ENCODE measurements around the gene ITGB1BP1. TPM values are rescaled to one million over a fixed set of nuclear protein-coding genes. Genes with fewer than 3 reads are reported as not detected.

ITGB1BP1 gene
- total RNA-seq, 1 experiment from 2014 or later = 68.1 TPM

GRCh38 chr2:9416962-9417316 lies 6.4 kb downstream of the ITGB1BP1 start:
- Histone ChIP-seq H3K27ac (no peak overlapping the region), H3F3A (ENCODE audit: insufficient read depth, low read depth) (no peaks in the 10 kb centered on the region; the same call in 1 of the 2 replicates), H3K4me2 (no peak overlapping the region), H3K4me3 (no peak overlapping the region), H2AFZ (no peak overlapping the region), H3K4me1 (replicated peaks; ENCODE audit: insufficient read depth) (peaks cover 4% of the 10 kb centered on the region), H3K9me2 (ENCODE audit: insufficient read depth) (no peaks in the 10 kb centered on the region), H3K36me3 (ENCODE audit: low read depth) (peaks cover 3% of the 10 kb centered on the region; the same call in 1 of the 2 replicates), H3K9me3 (ENCODE audit: insufficient read depth, low read depth) (no peaks in the 10 kb centered on the region), H3K27me3 (ENCODE audit: insufficient read depth, low read depth) (no peaks in the 10 kb centered on the region), H3K79me2 (ENCODE audit: low read depth) (peaks cover 48% of the 10 kb centered on the region), H4K20me1 (ENCODE audit: insufficient read depth) (peaks cover 4% of the 10 kb centered on the region; the same call in 1 of the 2 replicates)
- POLR2A ChIA-PET (ENCODE audit: unreplicated experiment) = no interaction called here
- intact Hi-C loops (cut with micrococcal nuclease; ENCODE audit: unreplicated experiment) = no loop called here
- no peak for DNase-seq
- no peak for TF ChIP-seq CTCF (conservative IDR thresholded peaks at IDR 0.05)
- TF ChIP-seq EZH2 (IDR thresholded peaks at IDR 0.05; ENCODE audit: low read depth) = no peak
- no TSS peak for BruUV-seq (replicated peaks)
- CTCF ChIA-PET = no interaction called here

DNA sequence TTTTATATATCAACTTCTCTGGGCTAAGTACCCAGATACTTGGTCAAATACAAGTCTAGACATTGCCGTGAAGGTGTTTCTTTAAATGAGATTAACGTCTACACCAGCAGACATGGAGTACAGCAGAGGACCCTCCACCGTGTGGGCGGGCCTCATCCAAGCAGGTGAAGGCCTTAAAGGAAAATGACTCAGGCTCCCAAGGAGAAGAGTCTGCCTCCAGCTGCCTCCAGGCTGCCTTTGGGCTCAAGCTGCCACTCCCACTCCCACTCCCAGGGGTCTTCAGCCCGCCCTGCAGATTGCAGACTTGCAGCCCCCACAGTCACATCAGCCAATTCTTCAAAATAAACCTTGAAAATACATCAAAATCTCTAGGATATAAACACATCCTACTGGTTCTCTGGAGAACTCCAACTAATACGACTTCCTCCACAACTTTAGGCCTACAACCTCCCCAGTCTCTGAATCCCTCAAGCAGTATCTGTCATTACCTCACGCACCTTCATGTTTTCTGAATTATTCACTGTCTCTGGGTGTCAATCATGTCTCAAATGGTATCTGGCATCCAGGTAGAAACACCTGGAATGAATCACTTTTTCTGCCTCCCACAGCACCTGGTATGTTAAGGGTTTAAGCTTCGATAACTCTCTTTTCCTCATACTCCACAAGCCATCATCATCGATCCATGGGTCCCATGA lies 6.9 kb downstream of the ITGB1BP1 start:
- H3K27ac ChIP-seq = no peak overlapping the region
- peaks cover 43% of the 10 kb centered on the region for H3K79me2 ChIP-seq (ENCODE audit: low read depth)
- BruUV-seq (replicated peaks) = no TSS peak

DNA sequence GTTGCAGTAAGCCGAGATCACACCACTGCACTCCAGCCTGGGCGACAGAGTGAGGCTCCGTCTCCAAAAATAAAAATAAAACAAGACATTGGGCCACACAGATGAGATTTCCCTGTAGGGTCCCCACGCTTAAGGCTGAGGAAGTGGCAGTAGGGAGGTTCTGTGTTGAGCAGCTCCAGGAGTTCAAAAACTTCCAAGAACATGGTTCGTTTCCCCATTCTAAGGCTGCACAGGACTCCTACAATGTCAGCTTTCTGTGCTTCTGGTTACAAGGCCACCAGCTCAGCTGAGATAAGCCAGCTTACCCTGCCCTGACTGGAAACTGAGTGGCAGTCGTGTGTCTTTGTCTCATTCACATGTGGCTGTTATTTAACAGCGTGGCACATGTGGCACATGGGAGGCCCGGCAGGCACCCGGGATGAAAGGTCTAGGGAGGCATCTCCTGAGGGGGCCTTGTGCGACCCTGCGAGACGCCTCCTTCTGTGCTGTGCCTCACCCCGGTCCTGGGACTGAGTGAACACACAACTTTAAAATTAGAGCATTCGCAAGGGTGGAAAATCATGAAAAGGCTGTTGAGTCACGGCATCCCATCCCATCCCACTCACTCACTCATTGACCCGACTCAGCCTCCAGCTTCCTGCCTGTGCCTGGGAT lies 7.7 kb downstream of the ITGB1BP1 start:
- Histone ChIP-seq H3K4me2 (no peak overlapping the region), H3K4me1 (replicated peaks; ENCODE audit: insufficient read depth) (no peaks in the 10 kb centered on the region), H3K4me3 (no peak overlapping the region), H3K9me3 (ENCODE audit: insufficient read depth, low read depth) (no peaks in the 10 kb centered on the region), H3F3A (ENCODE audit: insufficient read depth, low read depth) (peaks cover 3% of the 10 kb centered on the region; the same call in 1 of the 2 replicates), H4K20me1 (ENCODE audit: insufficient read depth) (peaks cover 4% of the 10 kb centered on the region; the same call in 1 of the 2 replicates), H3K27ac (no peak overlapping the region), H2AFZ (no peak overlapping the region), H3K27me3 (ENCODE audit: insufficient read depth, low read depth) (no peaks in the 10 kb centered on the region), H3K79me2 (ENCODE audit: low read depth) (peaks cover 37% of the 10 kb centered on the region), H3K9me2 (ENCODE audit: insufficient read depth) (no peaks in the 10 kb centered on the region), H3K36me3 (ENCODE audit: low read depth) (peaks cover 10% of the 10 kb centered on the region)
- ChIA-PET POLR2A (ENCODE audit: unreplicated experiment) (no interaction called here), CTCF (no interaction called here)
- no TSS peak for BruUV-seq (replicated peaks)
- intact Hi-C loops (cut with micrococcal nuclease; ENCODE audit: unreplicated experiment) = no loop called here
- no peak for DNase-seq
- TF ChIP-seq CTCF (conservative IDR thresholded peaks at IDR 0.05) (no peak), EZH2 (IDR thresholded peaks at IDR 0.05; ENCODE audit: low read depth) (no peak)

More for the DNA sequence above, 6.9 kb downstream of the ITGB1BP1 start:
- H4K20me1 ChIP-seq (ENCODE audit: insufficient read depth) = peaks cover 4% of the 10 kb centered on the region; the same call in 1 of the 2 replicates
- H3F3A ChIP-seq (ENCODE audit: insufficient read depth, low read depth) = no peaks in the 10 kb centered on the region; the same call in 1 of the 2 replicates
- DNase-seq = no peak
- no peak overlapping the region for H3K4me2 ChIP-seq
- no peak overlapping the region for H3K4me3 ChIP-seq
- peaks cover 3% of the 10 kb centered on the region; the same call in 1 of the 2 replicates for H3K36me3 ChIP-seq (ENCODE audit: low read depth)
- no peaks in the 10 kb centered on the region for H3K9me2 ChIP-seq (ENCODE audit: insufficient read depth)
- ChIA-PET CTCF (no interaction called here), POLR2A (ENCODE audit: unreplicated experiment) (no interaction called here)
- H2AFZ ChIP-seq = no peak overlapping the region
- intact Hi-C loops (cut with micrococcal nuclease; ENCODE audit: unreplicated experiment) = no loop called here
- H3K9me3 ChIP-seq (ENCODE audit: insufficient read depth, low read depth) = no peaks in the 10 kb centered on the region
- TF ChIP-seq CTCF (conservative IDR thresholded peaks at IDR 0.05) = no peak
- TF ChIP-seq EZH2 (IDR thresholded peaks at IDR 0.05; ENCODE audit: low read depth) = no peak
- H3K4me1 ChIP-seq (replicated peaks; ENCODE audit: insufficient read depth) = no peaks in the 10 kb centered on the region
- H3K27me3 ChIP-seq (ENCODE audit: insufficient read depth, low read depth) = no peaks in the 10 kb centered on the region

Measured in PC-9 (cell line).